HG03103 (cell line): ENCODE results near the gene DISC1.
"Not testable (repeated sequence)": the region's sequence is repeated elsewhere in the genome, so short reads cannot be mapped to it uniquely, and the experiment has no call there.

Experiments used
- ATAC-seq: cut with Tn5 transposase; IDR thresholded peaks from one replicate; pipeline ENCODE4 v1.9.1; 2021; ENCODE audit warnings: low read depth; ENCODE audit not compliant: unreplicated experiment

Gene DISC1

DNA sequence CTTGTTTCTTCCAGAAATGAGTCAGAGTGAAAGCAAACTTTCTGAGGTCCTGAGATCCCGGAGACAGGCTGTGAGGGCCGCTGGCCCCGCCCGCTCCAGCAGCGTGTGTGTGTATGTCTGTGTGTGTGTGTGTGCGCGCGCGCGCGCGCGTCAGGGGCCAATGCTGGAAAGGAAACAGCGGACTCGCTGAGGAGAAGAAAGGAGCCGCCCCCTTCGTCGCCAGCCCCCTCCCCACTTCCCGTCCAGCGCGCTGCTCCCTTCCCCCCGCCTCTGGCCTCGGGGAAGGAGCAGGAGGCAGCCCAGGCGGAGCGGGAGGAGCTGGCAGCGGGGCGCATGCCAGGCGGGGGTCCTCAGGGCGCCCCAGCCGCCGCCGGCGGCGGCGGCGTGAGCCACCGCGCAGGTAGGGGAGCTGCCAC, at the start of gene DISC1:
TSS of gene DISC1 (plus strand) at position 256 of the 416 bp plus-strand sequence. CDS start at position 334, 78 bp downstream.
- peak; percentile 54 for ATAC-seq

DNA sequence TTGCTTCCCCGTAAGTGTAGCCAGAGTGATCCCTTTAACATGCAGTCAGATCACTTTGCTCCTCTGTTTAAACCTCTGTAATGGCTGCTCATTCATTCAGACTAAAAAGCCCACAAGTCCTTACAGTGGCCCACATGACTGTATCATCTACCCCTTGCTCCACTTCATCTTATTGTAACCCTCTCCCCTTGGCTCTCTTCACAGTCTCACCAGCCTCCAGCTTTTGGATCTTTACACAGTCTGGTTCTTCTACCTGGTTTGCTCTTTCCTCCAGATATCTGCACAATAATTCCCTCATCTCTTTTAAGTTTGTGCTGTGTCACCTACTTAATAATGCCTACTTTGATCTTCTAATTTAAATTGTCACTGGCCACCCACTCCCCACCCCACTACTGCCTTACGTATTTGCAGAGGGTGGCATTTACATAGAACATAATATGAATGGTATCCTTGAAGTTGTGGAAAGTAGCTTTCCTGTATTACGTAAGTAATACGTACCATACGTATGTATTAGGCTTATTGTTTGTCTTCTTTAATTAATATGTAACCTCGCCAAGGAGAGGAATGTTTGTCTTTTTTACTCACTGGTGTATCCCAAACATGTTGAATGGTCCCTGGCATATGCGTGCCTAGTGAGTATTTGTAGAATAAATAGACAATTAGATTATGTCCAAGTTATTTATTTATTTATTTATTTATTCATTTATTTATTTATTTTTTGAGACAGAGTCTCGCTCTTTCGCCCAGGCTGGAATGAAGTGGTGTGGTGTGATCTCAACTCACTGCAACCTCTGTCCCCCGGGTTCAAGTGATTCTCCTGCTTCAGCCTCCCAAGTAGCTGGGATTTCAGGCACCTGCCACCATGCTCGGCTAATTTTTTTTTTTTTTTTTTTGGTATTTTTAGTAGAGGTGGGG, 49.5 kb upstream of the DISC1 start:
- no peak for ATAC-seq

DNA sequence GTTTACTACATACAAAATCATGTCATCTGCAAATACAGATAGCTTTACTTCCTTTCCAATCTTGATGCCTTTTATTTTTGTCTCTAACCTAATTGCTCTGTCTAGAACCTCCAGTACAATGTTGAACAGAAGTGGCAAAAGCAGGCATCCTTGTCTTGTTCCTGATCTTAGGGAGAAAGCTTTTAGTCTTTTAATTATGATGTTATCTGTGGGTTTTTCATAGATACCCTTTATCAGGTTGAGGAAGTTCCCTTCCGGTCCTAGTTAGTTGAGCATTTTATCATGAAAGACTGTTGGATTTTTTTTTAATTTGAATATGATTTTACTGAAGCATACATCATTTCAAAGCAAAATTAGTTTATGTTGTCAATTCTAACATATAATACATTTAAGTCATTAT, 45.7 kb upstream of the DISC1 start:
- no peak for ATAC-seq

DNA sequence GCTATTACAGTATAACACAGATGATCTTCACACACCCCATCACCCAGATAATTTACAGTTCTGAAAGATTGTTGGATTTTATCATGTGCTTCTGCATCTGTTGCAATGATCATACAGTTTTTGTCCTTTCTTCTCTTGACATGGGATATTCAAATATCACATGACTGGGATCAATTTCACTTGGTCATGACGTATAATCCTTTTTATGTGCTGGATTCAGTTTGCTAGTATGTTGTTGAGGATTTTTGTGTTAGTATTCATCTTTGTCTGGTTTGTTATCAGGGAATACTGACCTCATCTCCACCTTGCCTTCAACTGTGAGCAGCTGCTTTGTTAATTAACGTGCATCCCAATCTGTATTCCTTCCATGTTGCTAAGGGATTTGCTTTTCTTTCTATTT, 44.7 kb upstream of the DISC1 start:
- ATAC-seq, result no peak

DNA sequence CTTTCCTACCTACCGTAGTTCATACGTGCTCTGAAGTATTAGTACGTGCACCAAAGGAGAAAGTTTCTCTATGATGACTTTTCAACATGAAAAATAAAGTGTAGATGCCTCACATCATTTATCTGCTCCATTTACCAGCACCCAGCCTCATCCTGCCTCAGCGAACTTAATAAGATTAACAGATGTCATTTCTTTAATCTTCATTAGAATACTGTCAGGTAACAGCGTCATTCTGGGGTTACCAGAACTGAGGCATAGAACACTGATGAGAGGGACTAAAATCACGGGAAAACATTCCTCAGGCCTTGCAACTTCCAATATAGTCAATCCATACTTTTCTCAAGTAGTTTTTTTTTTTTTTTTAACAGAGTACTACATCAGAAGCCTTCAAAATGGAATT, 43.2 kb upstream of the DISC1 start:
- no peak for ATAC-seq

DNA sequence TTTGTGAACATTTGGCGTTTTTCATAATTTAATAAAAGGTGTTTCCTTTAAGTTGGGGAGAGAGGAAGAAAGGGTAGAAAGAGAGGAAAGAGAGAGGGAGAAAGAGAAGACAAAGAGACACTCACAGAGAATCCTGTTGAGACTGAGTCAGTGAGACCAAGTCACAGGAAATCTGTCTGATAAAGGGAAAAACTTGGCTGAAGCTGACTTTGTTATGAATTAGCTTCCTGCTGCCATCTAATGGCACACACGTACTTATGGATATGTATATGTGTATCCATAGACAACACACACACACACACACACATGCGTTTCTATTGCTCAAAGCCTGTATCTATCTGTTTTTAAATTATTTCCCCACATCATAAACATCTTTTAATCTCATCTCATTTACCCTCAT, 42.5 kb upstream of the DISC1 start:
- no peak for ATAC-seq

DNA sequence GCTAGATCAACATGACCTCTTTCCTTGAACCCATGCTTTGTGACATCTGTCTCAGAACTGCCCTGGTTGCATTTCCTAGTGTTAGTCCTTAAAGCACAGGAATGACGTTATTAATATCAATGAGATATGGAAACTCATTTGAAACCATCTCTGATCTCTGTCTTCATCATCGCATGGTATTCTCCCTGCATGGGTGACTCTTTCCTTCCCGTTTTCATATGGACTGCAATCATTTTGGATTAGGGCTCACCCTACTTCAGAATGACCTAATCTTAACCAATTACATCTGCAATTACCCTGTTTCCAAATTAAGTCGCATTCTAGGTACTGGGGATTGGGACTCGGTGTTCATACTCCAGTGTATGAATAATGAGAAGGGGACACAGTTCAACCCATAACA, 41.7 kb upstream of the DISC1 start:
- ATAC-seq, result no peak

DNA sequence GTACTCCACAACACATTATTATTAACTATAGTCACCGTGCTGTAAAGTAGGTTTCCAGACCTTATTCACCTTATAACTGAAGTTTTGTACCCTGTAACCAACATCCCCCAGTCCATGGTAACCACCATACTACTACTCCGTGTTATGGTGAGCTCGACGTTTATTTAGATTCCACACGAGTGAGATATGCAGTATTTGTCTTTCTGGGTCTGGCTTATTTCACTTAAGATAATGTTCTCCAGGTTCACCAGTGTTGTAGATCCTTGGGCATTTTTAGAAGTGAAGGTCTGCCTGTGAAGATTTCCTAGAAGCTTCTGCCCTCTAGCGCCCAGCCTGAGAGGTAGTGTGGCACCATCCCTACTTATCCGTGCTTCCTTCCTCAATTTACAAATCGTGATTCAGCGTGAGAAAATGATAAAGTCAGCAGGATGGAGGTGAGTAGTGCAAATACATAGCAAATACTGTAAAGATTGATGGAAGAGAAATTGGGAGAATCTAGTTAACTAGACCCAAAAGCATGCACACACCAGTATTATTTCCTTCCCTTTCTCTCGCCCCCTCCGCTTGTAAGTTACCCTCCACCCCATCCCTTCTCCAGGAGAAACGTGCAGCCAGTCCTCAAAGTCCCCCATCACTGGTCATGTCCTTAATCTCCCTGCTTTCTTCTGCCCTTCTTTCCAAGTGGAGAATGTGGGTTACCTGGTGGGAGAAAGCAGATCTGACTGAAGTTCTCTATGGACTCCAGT, 36.0 kb upstream of the DISC1 start:
- ATAC-seq, result no peak

DNA sequence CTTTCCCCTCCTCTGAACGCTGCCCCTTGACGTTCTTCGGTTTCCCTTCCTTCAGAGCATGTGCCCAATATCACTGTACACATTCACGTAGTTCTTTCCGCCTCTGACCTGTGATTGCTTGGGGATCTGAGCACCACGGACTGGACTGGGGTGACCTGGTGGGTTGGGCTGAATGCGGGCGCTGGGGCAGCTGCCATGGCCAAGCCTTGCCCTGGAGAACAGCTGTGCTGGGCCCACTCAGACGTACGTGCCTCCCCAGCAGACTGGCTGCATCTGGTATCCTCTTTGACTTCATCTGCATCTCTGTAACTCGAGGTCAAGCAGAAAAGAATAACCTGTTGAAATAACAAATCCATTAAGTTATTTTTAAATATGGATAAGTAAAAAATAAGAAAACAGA, 35.1 kb upstream of the DISC1 start:
- ATAC-seq, result no peak

DNA sequence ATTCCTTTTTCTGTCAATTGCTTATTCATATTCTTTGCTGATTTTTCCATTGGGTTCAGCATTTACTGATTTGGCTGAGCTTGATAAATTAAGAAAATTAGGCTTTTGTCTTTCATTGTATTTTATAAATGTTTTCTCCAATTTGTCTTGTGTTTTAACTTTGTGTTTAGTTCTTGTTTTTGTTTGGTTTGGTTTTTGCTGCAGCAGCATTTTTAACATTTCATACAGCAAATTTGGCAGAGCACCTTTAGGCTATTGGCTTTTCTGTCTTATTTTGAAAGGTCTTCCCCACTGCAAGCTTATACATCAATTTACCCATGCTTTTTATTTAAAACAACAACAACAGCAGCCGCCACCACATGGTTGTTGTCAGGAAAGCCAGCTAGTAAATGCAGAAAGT, 33.8 kb upstream of the DISC1 start:
- no peak for ATAC-seq

DNA sequence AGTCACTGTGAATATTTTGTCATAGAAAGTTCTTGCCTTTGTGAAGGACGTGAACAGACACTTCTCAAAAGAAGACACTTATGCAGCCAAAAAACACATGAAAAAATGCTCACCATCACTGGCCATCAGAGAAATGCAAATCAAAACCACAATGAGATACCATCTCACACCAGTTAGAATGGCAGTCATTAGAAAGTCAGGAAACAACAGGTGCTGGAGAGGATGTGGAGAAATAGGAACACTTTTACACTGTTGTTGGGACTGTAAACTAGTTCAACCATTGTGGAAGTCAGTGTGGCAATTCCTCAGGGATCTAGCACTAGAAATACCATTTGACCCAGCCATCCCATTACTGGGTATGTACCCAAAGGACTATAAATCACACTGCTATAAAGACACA, 33.3 kb upstream of the DISC1 start:
- not testable (repeated sequence) for ATAC-seq

DNA sequence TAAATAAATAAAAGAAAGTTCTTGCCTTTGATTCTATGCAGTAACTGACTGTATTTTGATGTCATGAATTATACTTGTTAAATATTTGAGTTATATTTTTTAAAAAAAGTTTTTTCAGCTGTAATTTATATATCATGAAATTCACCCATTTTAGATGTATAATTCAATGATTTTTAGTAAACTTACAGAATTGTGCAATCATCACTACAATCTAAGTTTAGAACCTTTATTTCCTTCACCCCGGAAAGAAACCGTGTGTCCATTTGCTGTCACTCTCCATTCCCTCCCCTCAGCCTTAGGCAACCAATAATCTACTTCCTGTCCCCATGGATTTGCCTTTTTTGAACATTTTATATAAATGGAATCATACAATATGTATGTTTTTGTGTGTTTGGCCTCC, 32.5 kb upstream of the DISC1 start:
- no peak for ATAC-seq

DNA sequence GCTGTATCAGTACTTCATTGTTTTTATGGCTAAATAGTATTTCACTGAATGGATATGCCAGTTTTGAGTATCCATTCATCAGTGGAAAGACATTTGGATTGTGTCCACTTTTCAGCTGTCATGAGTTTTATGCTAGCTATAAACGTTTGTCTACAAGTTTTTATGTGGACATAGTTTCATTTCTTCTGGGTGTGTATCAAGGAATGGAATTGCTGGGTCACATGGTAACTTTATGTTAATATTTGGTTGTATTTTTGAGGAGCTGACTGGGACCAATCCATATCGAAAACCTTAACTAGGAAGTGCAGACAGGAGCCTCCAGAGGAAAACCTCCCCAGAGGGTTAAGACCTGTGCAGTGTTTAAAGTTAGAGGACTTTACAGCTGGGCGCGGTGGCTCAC, 31.8 kb upstream of the DISC1 start:
- ATAC-seq, result no peak

DNA sequence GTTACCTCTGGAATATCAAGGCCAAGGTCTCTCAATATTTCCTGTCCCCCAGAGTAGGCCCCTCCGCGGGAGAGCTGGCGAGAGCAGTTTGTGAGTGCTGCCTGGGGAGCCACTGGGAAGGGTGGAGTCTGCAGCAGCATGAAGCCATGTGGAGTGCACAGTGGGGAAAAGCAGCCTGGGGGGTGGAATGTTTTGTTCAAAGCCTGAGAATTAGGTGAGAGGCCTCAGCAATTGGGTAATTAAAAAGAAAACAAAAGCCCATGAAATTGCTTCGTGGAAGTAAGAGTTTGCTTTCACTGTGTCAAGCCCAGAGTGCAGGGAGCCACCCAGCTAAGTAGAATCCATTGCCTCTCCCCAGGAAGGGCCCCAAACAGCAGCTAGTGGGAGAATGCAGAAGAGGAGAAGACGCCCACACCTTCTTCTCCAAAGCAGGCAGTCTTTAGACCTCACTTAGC, 30.2 kb upstream of the DISC1 start:
- ATAC-seq, result no peak

DNA sequence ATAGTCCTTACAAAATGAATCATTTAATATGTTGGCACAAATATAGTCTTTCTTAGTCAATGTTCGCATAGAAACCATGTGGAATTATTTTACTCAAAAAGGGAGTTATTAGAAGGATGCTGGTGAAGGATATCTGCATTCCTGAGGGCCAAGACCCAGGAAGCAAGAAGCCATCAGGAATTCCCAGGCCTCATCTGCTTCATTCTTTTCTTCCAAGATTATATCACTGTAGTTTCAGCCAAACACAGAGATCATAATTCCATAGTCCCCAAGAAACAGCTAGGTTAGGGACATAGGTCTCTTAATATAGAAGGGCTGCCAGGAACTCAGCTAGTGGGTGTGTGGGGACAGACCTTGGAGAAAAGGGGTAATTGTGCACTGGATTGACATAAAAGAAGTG, 28.6 kb upstream of the DISC1 start:
- ATAC-seq, result no peak

DNA sequence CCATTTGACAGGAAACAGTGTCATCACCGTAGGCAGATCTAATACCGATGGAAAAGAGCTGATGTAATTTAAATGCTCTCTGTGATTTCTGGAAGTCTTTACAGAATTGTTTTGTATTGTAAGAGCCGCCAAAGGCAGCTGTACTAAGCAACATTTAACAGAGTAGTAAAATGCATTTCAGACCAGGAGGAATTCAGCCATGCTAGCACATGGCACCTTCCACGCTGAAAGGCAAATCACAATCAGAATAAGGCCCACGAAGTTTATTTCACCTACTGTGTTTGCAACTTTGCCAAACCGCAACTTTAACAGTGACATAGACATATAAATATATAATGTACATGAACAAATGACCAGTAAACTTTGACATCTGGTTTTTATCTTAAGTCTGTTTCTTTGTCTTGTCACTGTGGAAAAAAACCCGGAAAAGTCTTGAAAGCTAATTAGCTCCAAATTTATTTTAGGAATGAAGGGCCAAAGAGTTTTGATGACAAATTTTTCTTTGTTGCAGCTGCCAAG, 26.1 kb upstream of the DISC1 start:
- ATAC-seq, result no peak

DNA sequence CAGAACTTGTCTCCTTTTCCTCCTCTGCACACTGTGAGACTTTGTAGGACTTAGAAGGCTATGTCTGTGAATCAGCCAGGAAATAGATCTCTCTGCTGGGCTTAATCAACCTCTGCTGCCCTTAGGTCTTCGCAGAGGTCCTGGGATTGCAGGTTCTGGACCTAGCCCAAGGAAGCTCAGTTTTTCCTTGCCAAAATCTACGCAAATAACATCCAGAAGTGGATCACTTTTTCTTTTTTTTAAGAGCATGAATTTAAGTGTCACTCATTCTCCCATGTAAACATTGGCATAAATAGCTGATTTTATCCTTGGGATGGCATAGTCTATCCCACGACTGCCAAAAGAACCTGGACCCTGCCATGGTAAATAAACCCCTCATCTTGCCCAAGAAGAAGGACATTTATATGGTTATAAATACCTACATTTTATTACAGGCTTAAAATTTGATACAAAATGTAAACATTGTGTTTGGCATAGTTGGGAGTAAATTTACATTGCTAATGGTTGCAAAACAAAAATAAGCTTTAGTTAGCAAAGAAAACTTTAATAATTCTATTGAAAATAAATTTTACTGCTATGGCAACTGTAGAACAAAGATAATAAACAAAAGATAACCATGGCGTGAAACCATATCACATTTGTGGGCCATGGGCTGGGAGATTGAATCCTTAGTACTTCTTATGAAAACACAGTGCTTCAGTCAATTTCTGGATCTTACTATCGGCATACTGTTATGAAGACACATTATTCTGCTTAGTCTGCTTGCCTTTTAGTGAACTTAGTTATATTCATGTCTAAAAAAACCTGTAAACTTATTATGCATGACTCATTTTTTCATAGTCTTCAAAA, 24.5 kb upstream of the DISC1 start:
- no peak for ATAC-seq

DNA sequence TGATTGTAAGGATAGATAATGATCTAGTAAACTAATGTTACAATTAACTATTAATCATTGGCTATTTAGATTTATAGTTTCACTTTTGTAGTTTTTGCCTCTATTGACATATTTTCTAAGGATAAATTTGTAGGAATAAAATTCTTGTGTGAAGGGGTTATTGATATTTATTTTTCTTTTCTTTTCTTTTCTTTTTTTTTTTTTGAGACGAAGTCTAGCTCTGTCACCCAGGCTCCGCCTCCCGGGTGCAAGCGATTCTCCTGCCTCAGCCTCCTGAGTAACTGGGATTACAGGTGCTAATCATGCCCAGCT, 24.0 kb upstream of the DISC1 start:
- no peak for ATAC-seq

DNA sequence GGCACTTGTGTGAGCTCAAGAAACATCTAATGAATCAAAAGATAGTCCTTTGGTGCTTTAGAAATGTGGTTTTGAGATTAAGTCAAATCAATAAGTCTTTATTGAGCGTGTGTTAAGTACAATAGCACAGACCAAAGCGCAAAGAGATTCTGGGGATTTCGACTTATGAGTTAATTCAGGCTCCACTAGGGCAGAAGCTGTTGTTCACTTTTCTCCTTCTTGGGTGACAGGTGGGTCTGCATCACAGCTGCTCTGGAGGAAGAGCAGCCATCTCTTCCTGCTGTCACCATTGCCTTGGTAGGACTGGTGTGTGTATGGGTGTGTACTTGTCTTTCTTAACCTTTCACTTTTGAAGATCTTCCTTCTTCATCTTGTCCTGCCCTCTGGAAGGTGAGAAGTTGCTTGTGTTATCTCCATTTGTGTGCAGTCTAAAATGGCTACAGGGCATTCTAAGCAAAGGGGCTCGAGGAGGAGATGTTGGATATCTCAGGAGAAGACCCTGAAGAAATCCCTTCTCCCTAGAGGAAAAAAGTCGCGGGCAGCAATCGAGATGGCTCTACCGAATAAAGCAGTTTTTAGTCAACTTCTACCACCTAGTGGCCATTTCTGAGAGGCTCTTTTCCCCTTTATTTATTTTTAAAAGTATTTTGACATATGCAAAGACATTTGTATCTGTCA, 22.9 kb upstream of the DISC1 start:
- ATAC-seq, result peak; percentile 64

DNA sequence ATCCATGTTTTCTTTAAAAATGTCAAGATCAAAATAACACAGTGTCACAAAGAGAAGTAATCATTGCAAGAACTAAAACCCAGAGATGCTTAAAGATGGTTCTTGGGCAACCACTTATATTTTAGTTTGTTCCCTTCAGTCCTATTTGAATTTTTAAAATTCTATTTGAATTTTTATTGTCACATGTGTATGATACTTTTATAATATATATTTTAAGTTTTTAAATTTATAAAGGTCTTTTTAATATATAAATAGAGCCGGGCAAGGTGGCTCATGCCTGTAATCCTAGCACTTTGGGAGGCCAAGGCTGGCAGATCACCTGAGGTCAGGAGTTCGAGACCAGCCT, 22.3 kb upstream of the DISC1 start:
- no peak for ATAC-seq
